Endothelial cell of umbilical vein (primary cell): ENCODE results near the gene REL. TPM values are rescaled to one million over a fixed set of nuclear protein-coding genes. Genes with fewer than 3 reads are reported as not detected.

Experiments used
- BruUV-seq: library from RNA; stranded (reverse); fragments of 400-500 nt; replicated peaks from 2 replicates; lab custom pipeline; 2021; lab: Mats Ljungman, UMichigan
- CTCF ChIA-PET: fragments of 300-600, 350-600 bp; sonication (Branson Sonifier 250); formaldehyde crosslinking; loops from one replicate; lab custom pipeline; 2021; ENCODE audit warnings: antibody characterized with exemption, inconsistent platforms; lab: Charles Lee
- POLR2A ChIA-PET: fragments of 300-600, 350-600 bp; sonication (Branson Sonifier 250); formaldehyde crosslinking; loops from one replicate; lab custom pipeline; 2021; ENCODE audit warnings: antibody characterized with exemption, inconsistent platforms; lab: Charles Lee
- DNase-seq: peaks from one replicate; pipeline ENCODE4 v3.0.0-alpha.2; 2011; ENCODE audit warnings: low read depth, low spot score
- FAIRE-seq: peaks from 2 replicates; lab custom pipeline; 2011; peaks lifted over from hg19 to GRCh38; lab: Jason Lieb, UNC
- H2AFZ ChIP-seq: 2 replicates; pipeline ENCODE4 v1.6.0; 2012; ENCODE audit warnings: low read depth, low read length, control low read depth, inconsistent platforms
- H3K27ac ChIP-seq: 2 replicates; pipeline ENCODE4 v1.5.1; 2011; ENCODE audit warnings: low read depth, mild to moderate bottlenecking, control low read depth, low read length, moderate library complexity; ENCODE audit not compliant: insufficient read depth
- H3K27me3 ChIP-seq, 2 experiments: 2 replicates each; pipeline versions ENCODE4 v1.6.0 to v1.6.1; 2011; ENCODE audit warnings: low read length in 2 of 2, mixed read lengths in 1 of 2; ENCODE audit not compliant: control insufficient read depth in 2 of 2, insufficient read depth in 2 of 2
- H3K36me3 ChIP-seq, 2 experiments: 2 replicates in 1 of 2; 3 replicates in 1 of 2; pipeline ENCODE4 v1.5.1; 2011; ENCODE audit warnings: low read length in 2 of 2, mild to moderate bottlenecking in 1 of 2, moderate library complexity in 1 of 2; ENCODE audit not compliant: control insufficient read depth in 2 of 2, insufficient read depth in 2 of 2; ENCODE audit errors: extremely low read depth in 1 of 2
- H3K4me1 ChIP-seq: 3 replicates; pipeline ENCODE4 v1.5.1; 2011; ENCODE audit warnings: mild to moderate bottlenecking, low read length; ENCODE audit not compliant: control insufficient read depth, insufficient read depth; ENCODE audit errors: extremely low read depth
- H3K4me2 ChIP-seq: 2 replicates; pipeline ENCODE4 v1.6.1; 2011; ENCODE audit warnings: low read length, control low read depth, mixed read lengths; ENCODE audit not compliant: insufficient read depth
- H3K4me3 ChIP-seq, 3 experiments: fragments of 200-600 bp in 1 of 3; sonication (generic), shearing (Covaris generic) in 1 of 3; replicated peaks in 1 of 3; 2 replicates each; pipeline ENCODE4 v1.5.1; 2011 to 2016; ENCODE audit warnings: control low read depth in 3 of 3, low read length in 3 of 3, mild to moderate bottlenecking in 2 of 3, inconsistent platforms in 1 of 3, low read depth in 1 of 3, moderate library complexity in 1 of 3; ENCODE audit not compliant: insufficient read depth in 1 of 3
- H3K79me2 ChIP-seq: 2 replicates; pipeline ENCODE4 v1.6.0; 2012; ENCODE audit warnings: low read length, inconsistent platforms; ENCODE audit not compliant: control insufficient read depth, insufficient read depth
- H3K9ac ChIP-seq: replicated peaks from 2 replicates; pipeline ENCODE3; 2011; ENCODE audit warnings: low read length, control low read depth; ENCODE audit not compliant: insufficient read depth; ENCODE audit errors: extremely low read depth
- H3K9me1 ChIP-seq: replicated peaks from 3 replicates; pipeline ENCODE4 v1.6.0; 2011; ENCODE audit warnings: mild to moderate bottlenecking, low read length; ENCODE audit not compliant: control insufficient read depth, insufficient read depth; ENCODE audit errors: extremely low read depth
- H3K9me3 ChIP-seq: replicated peaks from 2 replicates; pipeline ENCODE4 v1.5.1; 2012; ENCODE audit warnings: low read length, inconsistent platforms; ENCODE audit not compliant: control insufficient read depth, insufficient read depth
- H4K20me1 ChIP-seq: replicated peaks from 2 replicates; pipeline ENCODE3; 2011; ENCODE audit warnings: mild to moderate bottlenecking, low read length; ENCODE audit not compliant: control insufficient read depth, insufficient read depth; ENCODE audit errors: extremely low read depth
- CTCF ChIP-seq, 2 donors: IDR thresholded peaks; 1 replicate in 1 of 2; 2 replicates in 1 of 2; pipeline ENCODE4 v1.5.1; 2011; ENCODE audit warnings: low read length in 2 of 2, mild to moderate bottlenecking in 2 of 2, moderate library complexity in 2 of 2, control low read depth in 1 of 2, inconsistent platforms in 1 of 2, low read depth in 1 of 2; ENCODE audit not compliant: insufficient read depth in 1 of 2; ENCODE audit errors: extremely low read depth in 1 of 2
- EZH2 ChIP-seq: IDR thresholded peaks from 2 replicates; pipeline ENCODE4 v1.6.1; 2012; ENCODE audit warnings: borderline replicate concordance, low read depth, mild to moderate bottlenecking, moderate library complexity, low read length, inconsistent platforms; ENCODE audit not compliant: severe bottlenecking
- FOS ChIP-seq: IDR thresholded peaks from 2 replicates; pipeline ENCODE4 v1.6.1; 2011; ENCODE audit warnings: mild to moderate bottlenecking, low read length, moderate library complexity, borderline replicate concordance; ENCODE audit not compliant: insufficient read depth
- GATA2 ChIP-seq: IDR thresholded peaks from 2 replicates; pipeline ENCODE4 v1.7.0; 2011; ENCODE audit warnings: low read depth, mild to moderate bottlenecking, moderate library complexity, mixed read lengths, low read length; ENCODE audit not compliant: insufficient read length, insufficient read depth
- JUN ChIP-seq: IDR thresholded peaks from 2 replicates; pipeline ENCODE4 v1.6.1; 2011; ENCODE audit warnings: borderline replicate concordance, low read depth; ENCODE audit not compliant: insufficient read length, insufficient read depth
- MAX ChIP-seq: IDR thresholded peaks from 2 replicates; pipeline ENCODE4 v1.6.1; 2011; ENCODE audit not compliant: insufficient read depth, insufficient read length
- MYC ChIP-seq: IDR thresholded peaks from one replicate; pipeline ENCODE4 v1.6.1; 2011; ENCODE audit warnings: mild to moderate bottlenecking, low read depth, low read length
- POLR2A ChIP-seq: IDR thresholded peaks from 2 replicates; pipeline ENCODE4 v1.6.1; 2012; ENCODE audit warnings: low read depth, mild to moderate bottlenecking, control low read depth, low read length
- POLR2AphosphoS5 ChIP-seq: IDR thresholded peaks from 2 replicates; pipeline ENCODE4 v1.6.1; 2012; ENCODE audit warnings: low read depth, mild to moderate bottlenecking, control low read depth, low read length, moderate library complexity; ENCODE audit not compliant: insufficient read depth
- dilution Hi-C: fragments of 300-500 bp; cut with MboI; formaldehyde crosslinking; loops from one replicate; pipeline ENCODE4 v1.15.0; 2019; ENCODE audit warnings: low sequenced_read_pairs; ENCODE audit not compliant: extremely low pct_ligation_motif_present
- intact Hi-C: fragments of 100-400 bp; cut with micrococcal nuclease; formaldehyde crosslinking; loops from one replicate; pipeline ENCODE4 v1.10.0; 2022
- polyA plus RNA-seq, 4 experiments: library from polyadenylated mRNA; depleted of rRNA in 3 of 4; stranded (reverse) in 3 of 4; unstranded in 1 of 4; fragments of >200 nt; gene quantifications; 2 replicates each; pipeline versions ENCODE4 v1.2.1 to v1.2.3, GENCODE V29; 2011 to 2012; ENCODE audit warnings: missing spikeins in 1 of 4
- total RNA-seq: library from RNA; stranded (reverse); gene quantifications from 2 replicates; pipeline ENCODE4 v1.2.3, GENCODE V29; 2021

The REL gene
- total and polyA plus RNA-seq, 2 donors (not counting 3 experiments of a cell fraction or from before 2014, with no cell fraction given): 3.5 to 12.8 TPM

- H3K4me3 ChIP-seq: no peak overlapping the region
- CTCF ChIA-PET: no interaction called here
- POLR2A ChIA-PET: no interaction called here
- dilution Hi-C loops: no loop called here
- H4K20me1 ChIP-seq: no peaks in the 10 kb centered on the region
- TF ChIP-seq EZH2 (no peak), POLR2AphosphoS5 (no peak), MAX (no peak), MYC (no peak), GATA2 (no peak), POLR2A (no peak), FOS (no peak), JUN (no peak), CTCF (IDR thresholded peaks at IDR 0.05; ENCODE audit: extremely low read depth in 1 of 2, insufficient read depth in 1 of 2, low read depth in 1 of 2, low read length in 2 of 2) (no peak)
- no peaks in the 10 kb centered on the region for H3K27me3 ChIP-seq
- H3K36me3 ChIP-seq: no peaks in the 10 kb centered on the region
- H3K4me2 ChIP-seq: no peak overlapping the region
- H3K27ac ChIP-seq: no peak overlapping the region
- H3K9ac ChIP-seq: no peak overlapping the region
- no peaks in the 10 kb centered on the region for H3K4me1 ChIP-seq
- intact Hi-C loops: no loop called here
- FAIRE-seq: no peak
- no peaks in the 10 kb centered on the region for H3K79me2 ChIP-seq
- no peaks in the 10 kb centered on the region for H3K9me1 ChIP-seq
- BruUV-seq: no TSS peak
- H3K9me3 ChIP-seq: no peaks in the 10 kb centered on the region
- no peak for DNase-seq
- no peak overlapping the region for H2AFZ ChIP-seq
Measured at GRCh38 chr2:60948161-60948560, 66.8 kb downstream of the REL start.
